Measurements from ENCODE around the gene OPN4. TPM values are rescaled to one million over a fixed set of nuclear protein-coding genes. Genes with fewer than 3 reads are reported as not detected.

The OPN4 gene
- polyA plus RNA-seq, 3 donors from 2014 or later: not detected

- DNase-seq: no peak
- H3K9me3 Mint-ChIP-seq: no peaks in the 10 kb centered on the region
- H3K36me3 Mint-ChIP-seq: no peaks in the 10 kb centered on the region
- no peak overlapping the region for H3K27ac Mint-ChIP-seq
- H3K4me1 Mint-ChIP-seq: no peaks in the 10 kb centered on the region
- no peak overlapping the region for H3K4me3 Mint-ChIP-seq
- peaks cover 0 to 3% (median 2%) of the 10 kb centered on the region in 3 donors for H3K27me3 Mint-ChIP-seq (ENCODE audit: low read depth in 3 of 3)
Measured at GRCh38 chr10:86670876-86671275, 16.5 kb downstream of the OPN4 start.

DNA sequence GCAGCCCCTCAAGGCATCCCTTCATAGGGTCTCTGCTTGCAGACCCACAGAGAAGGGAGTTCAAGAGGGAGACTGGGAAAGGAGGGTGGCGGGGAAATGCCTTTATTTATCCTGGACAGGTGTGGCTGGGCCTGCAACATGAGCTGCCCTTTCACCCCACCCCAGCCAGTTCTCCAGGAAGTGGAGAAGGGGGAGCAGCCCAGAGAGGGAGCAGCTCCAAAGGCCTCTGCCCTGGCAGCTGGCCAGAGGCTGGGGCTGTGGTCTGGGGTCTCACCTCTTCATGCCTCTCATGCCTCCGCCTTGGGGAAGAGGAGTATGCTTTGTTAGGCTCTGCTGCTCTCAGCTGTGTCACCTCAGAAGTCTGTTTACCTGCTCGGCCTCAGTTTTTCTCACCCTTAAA is 17.1 kb downstream of the OPN4 start:
- no peak for DNase-seq
- Mint-ChIP-seq H3K9me3 (no peaks in the 10 kb centered on the region), H3K4me3 (no peak overlapping the region), H3K4me1 (no peaks in the 10 kb centered on the region), H3K27me3 (ENCODE audit: low read depth in 3 of 3) (peaks cover 0 to 3% (median 2%) of the 10 kb centered on the region in 3 donors), H3K27ac (no peak overlapping the region), H3K36me3 (no peaks in the 10 kb centered on the region)

GRCh38 chr10:86671985-86672710 is 17.8 kb downstream of the OPN4 start:
- Mint-ChIP-seq H3K27me3 (ENCODE audit: low read depth in 3 of 3) (peaks cover 0 to 3% (median 2%) of the 10 kb centered on the region in 3 donors), H3K4me1 (no peaks in the 10 kb centered on the region), H3K36me3 (no peaks in the 10 kb centered on the region), H3K4me3 (no peak overlapping the region), H3K27ac (no peak overlapping the region), H3K9me3 (no peaks in the 10 kb centered on the region)
- no peak for DNase-seq

- H3K4me3 Mint-ChIP-seq: no peak overlapping the region
- no peak overlapping the region for H3K27ac Mint-ChIP-seq
- DNase-seq: no peak
- H3K9me3 Mint-ChIP-seq: no peaks in the 10 kb centered on the region
- H3K36me3 Mint-ChIP-seq: no peaks in the 10 kb centered on the region
- peaks cover 0 to 3% (median 2%) of the 10 kb centered on the region in 3 donors for H3K27me3 Mint-ChIP-seq (ENCODE audit: low read depth in 3 of 3)
- no peaks in the 10 kb centered on the region for H3K4me1 Mint-ChIP-seq
Measured at GRCh38 chr10:86673216-86673826, 19.0 kb downstream of the OPN4 start.

- Mint-ChIP-seq H3K36me3 (no peaks in the 10 kb centered on the region), H3K27me3 (ENCODE audit: low read depth in 3 of 3) (peaks cover 0 to 4% (median 2%) of the 10 kb centered on the region in 3 donors), H3K4me3 (no peak overlapping the region), H3K27ac (peak overlapping the region in 1 of 6 donors; percentile 40), H3K4me1 (no peaks in the 10 kb centered on the region), H3K9me3 (no peaks in the 10 kb centered on the region)
- no peak for DNase-seq
Measured at GRCh38 chr10:86673827-86674581, 19.7 kb downstream of the OPN4 start.

GRCh38 chr10:86674912-86675311 is 20.6 kb downstream of the OPN4 start:
- no peak for DNase-seq
- H3K27ac Mint-ChIP-seq: no peak overlapping the region
- H3K27me3 Mint-ChIP-seq (ENCODE audit: low read depth in 3 of 3): peaks cover 0 to 4% (median 1%) of the 10 kb centered on the region in 3 donors
- H3K36me3 Mint-ChIP-seq: no peaks in the 10 kb centered on the region
- H3K9me3 Mint-ChIP-seq: no peaks in the 10 kb centered on the region
- no peak overlapping the region for H3K4me3 Mint-ChIP-seq
- H3K4me1 Mint-ChIP-seq: no peaks in the 10 kb centered on the region

DNA sequence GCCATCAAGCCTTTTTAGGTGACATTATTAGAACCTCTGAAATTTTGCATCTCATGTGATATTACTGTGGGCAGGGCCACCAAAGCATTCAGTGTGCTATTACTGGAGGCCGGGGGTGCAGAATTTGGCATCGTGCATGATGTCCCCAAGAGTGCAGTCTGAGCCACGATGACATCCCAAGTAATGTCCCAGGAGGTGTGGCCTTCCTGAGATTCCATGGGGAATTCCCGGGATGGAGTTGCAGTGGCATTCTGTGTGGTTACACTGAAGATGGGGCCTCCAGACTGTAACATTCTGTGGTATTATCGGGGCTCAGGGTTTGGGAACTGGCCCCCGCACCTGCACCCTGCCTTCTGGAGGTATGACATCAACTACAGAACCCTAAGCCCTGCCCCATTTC is 23.0 kb downstream of the OPN4 start:
- Mint-ChIP-seq H3K27ac (no peak overlapping the region), H3K4me1 (no peaks in the 10 kb centered on the region), H3K9me3 (no peaks in the 10 kb centered on the region), H3K4me3 (no peak overlapping the region), H3K27me3 (ENCODE audit: low read depth in 3 of 3) (peaks cover 0 to 4% (median 4%) of the 10 kb centered on the region in 3 donors), H3K36me3 (no peaks in the 10 kb centered on the region)
- DNase-seq: no peak

- no peak overlapping the region for H3K4me3 Mint-ChIP-seq
Measured at GRCh38 chr10:86678999-86679792, 24.8 kb downstream of the OPN4 start.

DNA sequence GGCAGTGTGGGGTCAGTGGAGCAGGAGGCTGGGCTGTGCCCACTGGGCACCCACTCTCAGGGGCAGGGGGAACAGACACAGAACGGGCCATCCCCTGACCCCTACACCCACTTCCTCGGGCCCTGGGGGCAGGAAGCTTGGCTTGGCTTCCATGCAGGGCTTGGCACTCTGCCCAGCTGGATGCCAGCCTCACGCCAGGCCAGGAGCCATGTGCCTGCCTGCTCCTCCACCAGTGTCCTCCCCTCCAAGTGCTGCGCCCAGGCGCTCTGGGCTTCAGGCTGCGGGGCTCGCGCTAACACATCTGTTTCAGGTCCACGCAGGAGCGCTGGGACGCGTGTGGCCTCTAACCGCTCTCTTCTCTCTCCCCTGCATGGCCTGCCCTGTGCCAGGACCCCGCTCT is 26.7 kb downstream of the OPN4 start:
- no peak overlapping the region for H3K27ac Mint-ChIP-seq
- peaks cover 0 to 4% (median 2%) of the 10 kb centered on the region in 3 donors for H3K27me3 Mint-ChIP-seq (ENCODE audit: low read depth in 3 of 3)
- DNase-seq: no peak
- no peak overlapping the region for H3K4me3 Mint-ChIP-seq
- no peaks in the 10 kb centered on the region for H3K4me1 Mint-ChIP-seq
- H3K36me3 Mint-ChIP-seq: no peaks in the 10 kb centered on the region
- no peaks in the 10 kb centered on the region for H3K9me3 Mint-ChIP-seq

More at GRCh38 chr10:86678999-86679792, 24.8 kb downstream of the OPN4 start:
- Mint-ChIP-seq H3K27me3 (ENCODE audit: low read depth in 3 of 3) (peaks cover 0 to 4% (median 4%) of the 10 kb centered on the region in 3 donors), H3K36me3 (no peaks in the 10 kb centered on the region), H3K4me1 (no peaks in the 10 kb centered on the region), H3K9me3 (no peaks in the 10 kb centered on the region), H3K27ac (no peak overlapping the region)
- no peak for DNase-seq

DNA sequence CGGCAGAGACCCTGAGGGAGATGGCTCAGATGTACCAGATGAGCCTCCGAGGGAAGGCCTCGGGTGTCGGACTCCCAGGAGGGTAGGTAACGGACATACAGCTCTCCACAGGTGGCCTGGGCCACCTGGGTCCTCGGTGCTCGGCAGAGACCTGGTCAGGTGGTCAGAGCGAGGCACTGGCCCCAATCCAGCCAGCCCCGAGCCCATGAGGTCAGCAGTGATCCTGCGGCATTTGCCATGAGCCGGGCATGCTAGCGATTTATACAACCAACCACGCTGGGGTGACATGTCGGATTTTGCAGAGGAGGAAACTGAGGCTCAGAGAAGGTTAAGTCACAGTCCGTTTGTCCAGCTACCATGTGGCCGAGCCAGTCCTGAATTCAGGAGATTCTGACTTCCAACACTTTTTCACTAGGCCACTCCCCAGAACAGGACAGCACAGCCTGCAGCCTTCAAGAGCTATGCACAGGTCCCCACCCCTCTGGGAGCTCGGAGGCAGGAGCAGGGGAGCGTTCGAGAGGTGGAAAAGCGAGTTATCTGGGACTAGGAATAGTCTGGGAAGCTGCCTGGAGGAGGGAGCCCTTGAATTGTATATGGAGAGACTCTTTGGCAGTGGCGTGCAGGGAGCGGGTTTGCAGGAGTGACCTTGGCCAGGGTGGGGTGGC is 27.5 kb downstream of the OPN4 start:
- Mint-ChIP-seq H3K4me1 (no peaks in the 10 kb centered on the region), H3K9me3 (no peaks in the 10 kb centered on the region), H3K36me3 (no peaks in the 10 kb centered on the region), H3K27me3 (ENCODE audit: low read depth in 3 of 3) (peaks cover 0 to 4% (median 2%) of the 10 kb centered on the region in 3 donors), H3K27ac (no peak overlapping the region), H3K4me3 (no peak overlapping the region)
- DNase-seq: no peak

DNA sequence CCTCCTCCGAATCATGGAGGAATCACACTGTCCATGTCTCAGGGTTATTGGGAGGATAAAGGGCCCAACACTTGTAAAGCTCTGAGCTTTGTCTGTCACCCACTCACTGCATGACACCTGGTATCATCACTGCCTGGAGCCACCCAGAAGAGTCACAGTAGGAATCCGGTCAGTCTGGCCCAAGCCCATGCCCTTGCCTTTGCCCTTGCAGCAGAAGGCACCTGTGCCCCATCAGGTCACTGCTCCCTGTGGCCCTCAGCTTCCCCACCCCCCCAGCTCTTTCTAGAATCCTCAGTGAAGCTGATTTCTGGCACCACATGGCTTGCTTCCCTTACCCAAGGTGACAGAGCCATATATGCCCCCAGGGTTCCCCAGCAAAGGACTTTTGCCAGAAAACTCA is 28.3 kb downstream of the OPN4 start:
- Mint-ChIP-seq H3K9me3 (no peaks in the 10 kb centered on the region), H3K27ac (no peak overlapping the region), H3K4me1 (no peaks in the 10 kb centered on the region), H3K36me3 (no peaks in the 10 kb centered on the region), H3K4me3 (no peak overlapping the region), H3K27me3 (ENCODE audit: low read depth in 3 of 3) (peaks cover 0 to 4% (median 2%) of the 10 kb centered on the region in 3 donors)
- no peak for DNase-seq

DNA sequence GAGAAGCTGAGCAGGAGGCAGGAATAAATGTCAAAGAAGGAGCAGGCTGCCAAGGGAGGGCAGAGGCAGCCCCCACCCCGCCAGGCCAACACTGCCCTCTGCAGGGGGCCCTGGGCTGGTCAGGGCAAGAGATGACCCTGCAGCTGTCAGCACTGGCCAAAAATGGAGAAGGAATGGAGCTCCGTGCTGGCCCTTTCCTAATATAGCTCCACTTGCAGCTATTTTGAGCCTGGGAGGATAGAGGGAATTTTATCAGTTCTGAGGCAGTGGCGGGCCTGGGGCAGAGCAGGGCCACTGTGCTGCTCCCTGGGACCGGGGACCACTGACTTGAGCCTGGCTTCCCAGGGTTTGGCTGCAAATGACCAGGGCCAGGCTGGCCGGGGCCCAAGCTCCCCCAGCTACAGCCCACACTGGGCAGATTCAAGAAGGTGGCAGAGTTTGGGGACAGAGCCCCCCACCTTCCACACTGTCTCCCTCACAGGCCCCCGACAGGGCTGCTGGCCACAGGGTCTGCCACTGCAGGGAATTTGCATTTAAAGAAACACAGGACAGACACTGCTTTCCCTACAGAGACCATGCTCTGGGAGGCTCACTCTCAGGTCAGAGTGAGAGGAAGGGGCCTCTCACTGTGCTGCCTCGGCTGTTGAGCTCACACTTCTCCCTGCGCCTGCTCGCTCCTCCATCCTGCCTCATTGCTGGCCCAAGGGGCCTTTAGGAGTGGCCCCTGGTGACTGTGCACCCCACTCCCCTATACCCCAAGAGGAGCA is 30.2 kb downstream of the OPN4 start:
- Mint-ChIP-seq H3K36me3 (no peaks in the 10 kb centered on the region), H3K27me3 (ENCODE audit: low read depth in 3 of 3) (peaks cover 0 to 4% (median 1%) of the 10 kb centered on the region in 3 donors), H3K27ac (no peak overlapping the region), H3K4me1 (peaks cover 0 to 7% of the 10 kb centered on the region in 2 donors), H3K4me3 (no peak overlapping the region), H3K9me3 (no peaks in the 10 kb centered on the region)
- DNase-seq: no peak
